ENCODE results near the gene SLC11A2.
"Not testable (repeated sequence)": the region's sequence is repeated elsewhere in the genome, so short reads cannot be mapped to it uniquely, and the experiment has no call there.

The SLC11A2 gene

DNA sequence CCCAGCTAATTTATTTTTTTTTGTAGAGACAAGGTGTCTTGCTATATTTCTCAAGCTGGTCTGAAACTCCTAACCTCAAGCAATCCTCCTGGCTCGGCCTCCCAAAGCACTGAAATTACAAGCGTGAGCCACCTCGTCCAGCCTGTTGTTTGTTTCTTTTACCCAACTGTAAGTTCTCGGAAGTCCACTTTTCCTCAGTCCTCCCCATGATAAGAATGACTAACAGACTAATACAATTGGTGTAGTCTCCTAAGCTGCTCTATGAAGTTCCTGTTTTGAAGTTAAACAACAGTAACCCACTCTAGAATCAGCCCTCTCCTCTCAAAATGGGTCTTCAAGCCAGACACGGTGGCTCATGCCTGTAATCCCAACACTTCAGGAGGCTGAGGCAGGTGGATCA is 37.3 kb downstream of the SLC11A2 start:
- no peak for DNase-seq

DNA sequence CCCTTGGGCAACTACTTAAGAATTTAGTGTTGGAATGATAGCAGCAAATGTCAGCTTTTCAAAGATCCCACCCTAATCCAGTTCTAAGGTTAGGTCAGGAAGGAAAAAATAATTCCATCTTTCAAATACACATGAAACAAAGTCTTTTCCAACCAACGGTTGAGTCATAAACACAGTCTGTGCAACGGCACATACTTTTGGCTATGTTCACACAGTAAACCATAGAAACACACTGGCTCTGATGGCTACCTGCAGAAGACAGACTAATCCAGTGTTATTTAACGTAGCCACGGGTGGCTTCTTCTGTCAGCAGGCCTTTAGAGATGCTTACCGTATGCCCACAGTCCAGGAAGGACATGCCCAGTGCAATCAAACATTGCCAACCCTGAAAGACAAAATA is 38.1 kb downstream of the SLC11A2 start:
- DNase-seq: no peak

GRCh38 chr12:50986966-50987737 is 39.0 kb downstream of the SLC11A2 start:
- DNase-seq: peak; percentile 49 to 60 (median 59)

GRCh38 chr12:50985322-50985721 is 40.9 kb downstream of the SLC11A2 start:
- peak; percentile 82 to 93 (median 91) for DNase-seq

DNA sequence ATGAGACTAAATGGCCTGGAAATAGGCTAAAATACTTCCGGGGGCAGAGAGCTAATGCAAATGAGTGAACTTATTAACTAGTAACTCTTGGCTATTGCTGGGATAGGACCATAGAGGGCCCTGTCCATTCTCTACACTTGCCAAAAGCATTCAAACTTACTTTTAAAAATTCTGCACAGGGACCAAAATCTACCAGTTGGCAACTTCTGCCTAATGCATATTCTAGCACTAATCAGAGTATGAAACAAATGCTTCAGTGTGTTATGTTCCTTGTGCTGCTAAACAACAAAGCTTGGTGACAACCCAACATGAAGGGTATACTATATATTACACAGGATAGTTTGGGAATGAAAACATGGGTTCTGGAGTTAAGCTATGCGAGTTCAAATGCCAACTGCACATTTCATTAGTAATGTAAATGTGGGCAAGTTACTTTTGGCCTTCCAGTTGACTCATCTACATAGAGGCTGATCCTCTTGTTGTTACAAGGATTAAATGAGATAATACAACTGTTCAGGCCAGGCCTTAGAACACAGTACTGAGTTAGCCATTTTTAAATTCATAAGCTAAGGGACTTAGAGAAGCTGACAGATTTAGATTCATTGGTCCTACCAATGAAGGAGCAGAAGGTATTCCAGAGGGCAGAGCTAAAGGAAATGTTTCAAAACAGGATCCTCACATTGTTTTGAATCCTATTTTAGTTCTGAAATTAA is 41.4 kb downstream of the SLC11A2 start:
- DNase-seq: peak; percentile 18 to 48 (median 41)

DNA sequence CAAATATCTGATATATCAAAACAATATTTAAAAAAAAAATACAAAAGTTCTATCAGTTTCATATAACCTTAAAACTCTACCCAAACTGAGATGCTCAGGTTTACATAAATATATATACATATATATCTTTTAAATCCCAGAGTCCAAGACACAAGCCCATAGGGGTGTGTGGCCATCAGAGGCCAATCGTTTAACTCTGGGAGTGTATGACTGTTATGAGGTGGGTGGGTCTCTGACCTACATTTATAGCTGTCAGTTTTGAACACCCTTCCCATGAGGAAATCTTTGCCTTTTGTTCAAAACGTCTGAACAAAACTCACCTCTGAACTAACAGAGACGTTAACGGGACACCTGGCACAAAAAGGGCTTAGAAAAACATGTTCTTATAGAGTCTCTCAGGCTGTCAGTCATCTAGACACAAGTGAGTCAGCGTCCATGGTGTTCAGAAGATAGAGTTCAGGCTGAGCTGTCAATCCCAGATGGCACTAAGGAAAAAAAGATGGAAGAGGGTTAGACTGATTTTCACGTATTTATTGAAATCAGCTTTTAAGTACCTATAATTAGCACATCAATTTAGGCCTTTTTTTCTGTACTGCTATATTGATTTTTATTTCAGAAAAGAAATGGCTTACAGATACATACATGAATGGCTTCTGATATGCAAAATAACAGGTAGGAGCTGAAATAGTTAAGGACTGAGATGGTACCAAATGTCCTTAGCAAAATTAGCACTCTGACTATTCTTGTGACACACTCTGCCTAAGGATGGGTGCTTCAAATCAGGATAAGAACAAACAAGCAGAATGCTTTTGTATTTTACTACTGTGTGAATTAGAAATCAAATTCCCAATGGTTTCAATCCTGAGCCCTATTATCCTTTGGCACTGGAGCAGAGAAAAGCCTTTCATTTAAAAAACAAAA is 44.6 kb downstream of the SLC11A2 start:
- no peak for DNase-seq

DNA sequence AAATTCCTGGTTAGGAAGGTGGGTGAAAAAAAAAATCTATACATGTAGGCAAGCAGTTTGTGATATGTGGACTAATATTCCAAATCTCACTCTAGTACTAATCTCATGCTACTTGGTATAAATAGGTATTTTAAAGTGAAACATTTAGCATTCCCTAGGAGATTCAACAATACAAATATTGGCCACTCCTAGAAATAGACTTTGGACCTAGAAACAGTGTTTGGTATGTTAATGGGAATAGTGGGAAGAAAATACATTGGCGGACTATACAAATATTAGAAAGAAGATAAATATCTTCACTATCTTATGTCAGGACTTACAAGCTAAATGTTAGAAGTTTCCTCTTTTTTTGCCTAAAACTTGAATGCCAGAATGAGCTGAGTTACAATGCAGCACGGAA is 45.6 kb downstream of the SLC11A2 start:
- no peak for DNase-seq

DNA sequence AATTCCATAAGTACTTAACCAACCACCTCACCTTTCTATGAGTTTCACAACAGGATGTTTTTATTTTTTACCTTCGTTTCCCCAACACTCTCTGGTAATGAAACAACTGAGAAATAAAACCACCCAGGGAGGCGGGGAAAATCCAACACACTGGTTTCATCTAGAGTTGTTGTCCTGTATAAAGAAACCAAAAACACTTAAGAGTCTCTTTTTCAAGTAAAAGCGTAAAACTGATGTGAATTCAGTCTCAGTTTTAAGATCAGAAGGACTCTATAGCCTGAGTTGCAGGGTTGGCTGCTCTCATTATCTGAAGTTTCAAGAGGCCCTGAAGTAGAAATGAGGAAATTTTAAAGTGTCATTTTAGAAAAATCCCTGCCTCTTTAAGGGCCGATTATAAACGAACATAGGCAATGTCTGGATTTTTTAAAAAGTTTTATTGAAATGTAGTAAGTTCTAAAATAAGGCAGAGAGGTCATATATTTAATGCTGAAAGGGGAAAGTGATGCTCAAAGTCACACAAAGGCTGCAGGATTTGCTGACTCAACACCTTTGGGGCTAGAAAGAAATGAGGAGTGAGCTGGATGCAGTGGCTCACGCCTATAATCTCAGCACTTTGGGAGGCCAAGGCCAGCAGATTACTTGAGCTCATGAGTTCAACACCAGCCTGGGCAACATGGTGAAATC is 46.7 kb downstream of the SLC11A2 start:
- no peak for DNase-seq

GRCh38 chr12:50971946-50972345 is 54.2 kb downstream of the SLC11A2 start:
- no peak for DNase-seq

- no peak for DNase-seq
Measured at GRCh38 chr12:50964432-50964831, 61.8 kb downstream of the SLC11A2 start.

DNA sequence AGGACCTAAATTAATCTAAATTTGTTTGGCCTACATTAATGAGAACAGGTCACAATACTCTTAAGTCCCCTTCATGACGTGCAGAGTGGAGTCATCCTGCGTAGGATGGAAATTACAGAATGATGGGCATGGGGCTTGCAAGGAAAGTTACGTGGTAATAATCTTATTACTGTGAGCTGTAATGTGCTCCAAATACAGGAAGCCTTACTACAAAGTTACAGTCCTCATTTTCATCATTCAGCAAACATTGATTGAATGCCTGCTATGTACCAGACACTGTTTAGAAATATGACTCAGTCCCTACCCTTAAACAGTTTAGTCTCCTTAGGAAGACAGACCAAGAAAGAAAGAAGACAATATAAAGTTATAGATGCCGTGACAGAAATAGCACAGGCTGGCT is 64.5 kb downstream of the SLC11A2 start:
- no peak for DNase-seq

DNA sequence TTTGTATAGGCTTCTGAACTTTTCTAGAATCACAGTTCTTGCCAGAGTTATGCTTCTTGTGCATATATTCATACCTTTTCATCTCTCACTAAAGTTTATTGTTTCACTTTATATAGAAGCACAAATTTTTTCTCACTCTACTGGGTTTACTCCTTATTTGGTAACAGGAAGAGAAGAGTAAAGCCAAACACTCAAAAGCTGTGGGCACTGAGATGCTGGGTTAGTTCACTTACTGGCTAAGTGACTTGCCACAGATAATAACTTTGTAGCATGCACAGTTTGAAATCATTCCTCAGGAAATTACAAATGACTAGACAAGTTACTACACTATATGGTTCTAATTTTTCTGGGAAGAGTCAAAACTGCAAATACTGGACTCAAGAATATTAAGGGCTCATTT is 66.1 kb downstream of the SLC11A2 start:
- DNase-seq: no peak

DNA sequence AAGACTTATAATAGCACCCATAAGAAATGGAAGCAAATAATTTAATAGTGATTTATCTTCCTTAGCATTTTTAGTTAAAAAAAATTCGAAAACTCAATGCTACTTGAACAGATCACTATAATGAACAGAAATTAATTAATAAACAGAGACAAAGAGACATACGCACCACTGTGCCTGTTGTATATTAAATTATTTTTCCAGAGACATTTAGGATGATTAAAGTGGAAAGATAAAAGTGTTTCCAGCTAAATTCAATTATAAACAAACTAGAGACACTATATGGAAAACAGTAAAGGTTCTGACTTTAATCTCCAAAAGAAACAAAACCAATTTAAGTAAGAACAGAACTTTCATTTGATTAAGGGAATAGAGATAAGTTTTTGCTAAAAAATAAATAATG is 70.5 kb downstream of the SLC11A2 start:
- DNase-seq: no peak

- DNase-seq: no peak
Measured at GRCh38 chr12:50955288-50955687, 70.9 kb downstream of the SLC11A2 start.

- not testable (repeated sequence) for DNase-seq
Measured at GRCh38 chr12:50954789-50955188, 71.4 kb downstream of the SLC11A2 start.

GRCh38 chr12:50953047-50953446 is 73.1 kb downstream of the SLC11A2 start:
- no peak for DNase-seq

DNA sequence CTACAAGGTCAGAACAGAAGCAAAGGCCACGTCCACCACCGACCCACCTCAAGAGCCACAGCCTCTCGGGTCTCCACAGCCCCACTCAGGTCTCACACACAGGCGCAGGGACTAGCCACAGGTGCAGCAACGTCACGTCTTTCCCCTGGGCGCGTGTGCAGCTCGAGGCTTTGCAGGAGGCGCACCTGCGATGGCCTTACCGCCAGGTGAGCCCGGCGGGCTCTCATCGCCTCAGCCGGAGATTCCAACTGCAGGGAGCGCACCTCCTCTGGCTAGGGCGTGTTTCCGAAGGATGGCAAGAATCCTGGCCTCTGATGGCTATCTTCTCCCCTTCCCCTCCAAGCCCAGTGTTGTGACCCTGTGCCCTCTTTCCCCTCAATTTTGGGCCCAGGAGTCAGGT is 73.7 kb downstream of the SLC11A2 start, which contains the start of gene HIGD1C:
HIGD1C (plus strand) TSS at position 35 of the 400 bp plus-strand sequence. CDS start 1,455 bp downstream, outside the sequence.
- DNase-seq: no peak

DNA sequence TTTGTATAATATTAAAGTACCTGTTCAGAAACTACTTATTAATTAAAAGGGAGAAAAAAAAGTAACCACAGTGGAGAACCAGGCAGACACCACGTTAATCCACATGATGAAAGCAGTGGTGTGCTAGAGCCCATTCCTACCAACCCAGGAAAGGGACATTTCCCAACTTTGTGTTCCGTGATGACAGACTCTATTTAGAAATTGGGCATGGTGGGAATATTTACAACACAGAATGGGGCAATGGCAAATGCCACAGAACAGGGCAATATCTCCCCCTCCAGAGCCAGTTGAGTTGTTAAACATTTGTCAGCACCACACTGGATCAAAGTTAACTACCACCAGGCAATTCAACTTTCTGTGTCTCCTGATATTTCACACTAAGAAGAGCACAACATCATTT is 75.1 kb downstream of the SLC11A2 start:
- DNase-seq: peak in 2 of 3 donors; percentile 35 to 42

DNA sequence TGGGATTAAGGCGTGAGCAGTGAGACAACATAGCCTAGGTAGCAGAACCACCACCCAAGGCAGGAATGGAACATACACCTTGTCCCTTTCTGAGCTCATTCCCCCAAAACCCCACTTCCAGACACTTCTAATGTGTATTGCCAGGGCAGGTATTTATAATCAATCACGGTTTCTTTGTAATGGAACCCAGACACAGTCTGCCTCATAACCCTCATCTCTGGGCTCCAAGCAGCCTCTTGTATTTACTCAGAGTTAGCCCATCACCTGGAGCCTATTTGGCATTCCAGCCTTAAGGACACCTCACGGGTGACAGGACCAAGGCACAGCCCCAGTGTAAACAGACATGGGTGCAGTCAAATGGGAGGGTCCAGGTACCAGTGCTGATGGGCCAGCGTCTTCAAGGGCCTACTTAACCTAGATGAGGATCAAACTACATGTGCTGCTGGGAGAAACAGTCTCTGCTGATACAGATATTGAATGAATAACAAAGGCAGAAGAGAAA is 76.3 kb downstream of the SLC11A2 start:
- DNase-seq: no peak

GRCh38 chr12:50948798-50949197 is 77.4 kb downstream of the SLC11A2 start:
- DNase-seq: no peak

DNA sequence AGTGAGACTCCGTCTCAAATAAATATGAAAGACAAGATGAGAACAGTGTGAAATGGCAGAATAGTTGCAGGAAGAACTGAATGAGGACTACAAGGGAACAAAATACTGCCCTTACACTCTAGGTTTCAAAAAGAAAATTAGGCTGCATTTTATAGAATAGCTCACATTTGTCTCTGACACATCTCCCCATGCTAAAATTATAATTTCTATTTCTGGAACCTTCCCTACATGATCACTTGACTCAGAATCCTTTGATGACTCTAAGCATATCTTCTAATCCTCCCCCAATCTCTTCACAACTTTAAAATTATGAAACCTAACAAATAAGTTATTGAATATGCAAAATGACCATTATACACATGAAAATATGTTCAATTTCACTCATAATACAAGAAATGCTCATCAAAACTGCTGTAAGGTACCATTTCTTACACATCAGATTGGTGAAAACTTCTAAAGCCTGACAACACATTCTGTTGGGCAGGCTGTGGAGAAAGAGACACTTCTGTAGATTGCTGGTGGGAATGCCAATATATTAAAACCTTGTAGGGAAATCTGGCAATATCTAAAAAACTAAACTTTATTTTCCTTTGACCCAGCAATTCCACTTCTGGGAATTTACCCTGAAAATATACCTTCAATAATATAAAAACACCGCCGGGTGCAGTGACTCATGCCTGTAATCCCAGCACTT is 78.1 kb downstream of the SLC11A2 start:
- DNase-seq: peak in 1 of 3 donors; percentile 48

- DNase-seq: no peak
Measured at GRCh38 chr12:50937653-50938052, 88.5 kb downstream of the SLC11A2 start.
